DND-41 (cell line): ENCODE results near the gene PSTPIP2.

Source experiments
- ATAC-seq: fragments of 200-7000 bp; cut with Tn5 transposase; 3 replicates; pipeline ENCODE4 v1.9.1; 2021; ENCODE audit warnings: low read depth; ENCODE audit not compliant: insufficient read depth
- DNase-seq: peaks from one replicate; pipeline ENCODE4 v3.0.0-alpha.2; 2020
- H2AFZ ChIP-seq: 2 replicates; pipeline ENCODE4 v1.6.0; 2012; ENCODE audit warnings: low read depth, low read length
- H3K27ac ChIP-seq: 2 replicates; pipeline ENCODE4 v1.5.1; 2012; ENCODE audit warnings: low read length, inconsistent platforms
- H3K27me3 ChIP-seq: fragments of 200-600 bp; sonication (generic); 2 replicates; pipeline ENCODE4 v1.6.0; 2012; ENCODE audit warnings: low read length, mild to moderate bottlenecking, inconsistent platforms; ENCODE audit not compliant: insufficient read depth, poor library complexity
- H3K36me3 ChIP-seq: 2 replicates; pipeline ENCODE4 v1.5.1; 2012; ENCODE audit warnings: low read length, inconsistent platforms; ENCODE audit not compliant: insufficient read depth
- H3K4me1 ChIP-seq: 2 replicates; pipeline ENCODE4 v1.5.1; 2012; ENCODE audit warnings: mild to moderate bottlenecking, low read length; ENCODE audit not compliant: insufficient read depth
- H3K4me2 ChIP-seq: 2 replicates; pipeline ENCODE4 v1.6.0; 2012; ENCODE audit warnings: mild to moderate bottlenecking, moderate library complexity, low read length, inconsistent platforms; ENCODE audit not compliant: insufficient read depth
- H3K4me3 ChIP-seq, 2 experiments: fragments of 200-600 bp in 1 of 2; shearing (Covaris generic) in 1 of 2; 2 replicates each; pipeline ENCODE4 v1.5.1; 2012 to 2016; ENCODE audit warnings: inconsistent platforms in 2 of 2, low read length in 2 of 2, mild to moderate bottlenecking in 2 of 2, low read depth in 1 of 2, moderate library complexity in 1 of 2
- H3K79me2 ChIP-seq: 2 replicates; pipeline ENCODE4 v1.6.0; 2012; ENCODE audit warnings: low read length, inconsistent platforms; ENCODE audit not compliant: insufficient read depth
- H3K9ac ChIP-seq: 2 replicates; pipeline ENCODE4 v1.6.0; 2012; ENCODE audit warnings: low read depth, mild to moderate bottlenecking, inconsistent platforms, low read length, moderate library complexity
- H3K9me3 ChIP-seq: 2 replicates; pipeline ENCODE4 v1.5.1; 2012; ENCODE audit warnings: low read length, moderate library complexity, mild to moderate bottlenecking, inconsistent platforms; ENCODE audit not compliant: insufficient read depth, severe bottlenecking
- H4K20me1 ChIP-seq: 2 replicates; pipeline ENCODE4 v1.6.0; 2012; ENCODE audit warnings: low read length; ENCODE audit not compliant: insufficient read depth
- EZH2 ChIP-seq: IDR thresholded peaks from 3 replicates; pipeline ENCODE4 v1.6.1; 2012; ENCODE audit warnings: borderline replicate concordance, low read depth, mild to moderate bottlenecking, moderate library complexity, low read length, inconsistent platforms; ENCODE audit not compliant: severe bottlenecking
- TF ChIP-seq, protein P1 (sequence below): IDR thresholded peaks from 2 replicates; pipeline ENCODE4 v1.5.1; 2012; ENCODE audit warnings: borderline replicate concordance, low read length, moderate library complexity, mild to moderate bottlenecking; ENCODE audit not compliant: poor library complexity, severe bottlenecking; ENCODE audit errors: extremely low read depth

Gene PSTPIP2

DNA sequence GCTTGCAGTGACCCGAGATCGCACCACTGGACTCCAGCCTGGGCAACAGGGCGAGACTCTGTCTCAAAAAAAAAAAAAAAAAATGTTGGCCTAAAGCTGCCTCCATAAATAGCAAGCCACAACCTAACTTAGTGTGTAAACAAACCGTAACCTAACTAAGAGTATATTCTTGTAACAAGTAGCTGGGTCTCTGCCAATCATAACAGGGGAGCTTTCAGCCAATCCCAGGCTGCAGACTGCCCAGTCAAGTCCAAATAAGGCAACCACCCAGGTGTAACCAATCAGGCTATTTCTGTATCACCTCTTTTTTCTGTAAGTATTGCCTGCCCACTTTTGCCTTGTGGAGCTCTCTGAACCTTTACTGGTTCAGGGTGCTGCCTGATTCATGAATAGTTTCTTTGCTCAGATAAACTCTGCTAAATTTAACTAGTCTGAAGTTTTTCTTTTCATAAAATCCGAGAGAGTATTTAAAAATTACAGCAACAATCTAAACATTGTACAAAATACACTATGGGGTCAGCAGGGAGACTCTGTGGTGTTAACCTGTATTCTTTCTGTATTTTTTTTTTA, 4.5 kb downstream of the PSTPIP2 start:
- no peaks in the 10 kb centered on the region for H4K20me1 ChIP-seq
- H3K4me3 ChIP-seq, result no peak overlapping the region
- 0 out of 3 replicates have a peak, but pooled peaks have one; percentile 18 for ATAC-seq
- H3K4me1 ChIP-seq, result no peaks in the 10 kb centered on the region
- H2AFZ ChIP-seq, result no peak overlapping the region
- H3K9ac ChIP-seq, result no peak overlapping the region
- no peak for DNase-seq
- H3K79me2 ChIP-seq, result no peaks in the 10 kb centered on the region
- TF ChIP-seq, protein P1, sequence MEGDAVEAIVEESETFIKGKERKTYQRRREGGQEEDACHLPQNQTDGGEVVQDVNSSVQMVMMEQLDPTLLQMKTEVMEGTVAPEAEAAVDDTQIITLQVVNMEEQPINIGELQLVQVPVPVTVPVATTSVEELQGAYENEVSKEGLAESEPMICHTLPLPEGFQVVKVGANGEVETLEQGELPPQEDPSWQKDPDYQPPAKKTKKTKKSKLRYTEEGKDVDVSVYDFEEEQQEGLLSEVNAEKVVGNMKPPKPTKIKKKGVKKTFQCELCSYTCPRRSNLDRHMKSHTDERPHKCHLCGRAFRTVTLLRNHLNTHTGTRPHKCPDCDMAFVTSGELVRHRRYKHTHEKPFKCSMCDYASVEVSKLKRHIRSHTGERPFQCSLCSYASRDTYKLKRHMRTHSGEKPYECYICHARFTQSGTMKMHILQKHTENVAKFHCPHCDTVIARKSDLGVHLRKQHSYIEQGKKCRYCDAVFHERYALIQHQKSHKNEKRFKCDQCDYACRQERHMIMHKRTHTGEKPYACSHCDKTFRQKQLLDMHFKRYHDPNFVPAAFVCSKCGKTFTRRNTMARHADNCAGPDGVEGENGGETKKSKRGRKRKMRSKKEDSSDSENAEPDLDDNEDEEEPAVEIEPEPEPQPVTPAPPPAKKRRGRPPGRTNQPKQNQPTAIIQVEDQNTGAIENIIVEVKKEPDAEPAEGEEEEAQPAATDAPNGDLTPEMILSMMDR, result no peak
- no peak for TF ChIP-seq EZH2
- no peaks in the 10 kb centered on the region for H3K36me3 ChIP-seq
- no peak overlapping the region for H3K27ac ChIP-seq
- H3K4me2 ChIP-seq, result no peak overlapping the region
- H3K27me3 ChIP-seq, result no peaks in the 10 kb centered on the region
- H3K9me3 ChIP-seq, result no peaks in the 10 kb centered on the region

DNA sequence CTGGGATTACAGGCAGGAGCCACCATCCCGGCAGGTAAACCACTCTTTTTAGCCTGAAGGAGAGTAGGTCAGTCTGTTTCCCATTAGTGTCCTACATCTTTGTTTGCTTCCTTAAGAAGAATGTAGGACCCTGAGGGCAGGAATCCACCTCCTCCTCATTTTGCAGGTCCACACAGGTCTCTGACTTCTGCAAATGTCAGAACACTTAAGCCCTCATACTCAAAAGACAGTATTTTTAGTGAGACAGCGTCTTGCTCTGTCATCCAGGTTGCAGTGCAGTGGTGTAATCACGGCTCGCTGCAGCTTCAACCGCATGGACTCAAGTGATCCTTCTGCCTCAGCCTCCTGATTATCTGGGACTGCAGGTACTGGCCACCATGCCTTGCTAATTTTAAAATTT, 9.3 kb downstream of the PSTPIP2 start:
- no peak overlapping the region for H3K4me2 ChIP-seq

DNA sequence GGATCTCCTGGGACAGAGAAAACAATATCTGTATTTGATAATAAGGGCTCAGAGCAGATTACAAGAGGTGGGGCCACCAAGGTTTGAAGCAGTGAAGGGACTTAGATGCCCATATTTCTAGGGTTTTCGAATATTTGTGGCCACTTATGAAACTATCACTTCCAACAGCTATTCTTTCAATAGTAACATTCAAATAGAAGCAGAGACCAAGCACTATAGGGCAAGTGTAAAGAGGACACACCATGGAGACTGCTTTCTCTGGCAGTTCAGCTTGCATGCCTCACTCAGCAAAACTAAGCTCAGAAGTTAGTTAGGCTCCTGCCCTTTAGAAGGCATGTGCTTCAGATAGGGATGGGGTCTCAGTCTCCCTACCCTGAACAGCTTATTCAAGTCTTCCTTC, 10.3 kb downstream of the PSTPIP2 start:
- H3K9ac ChIP-seq, result no peak overlapping the region
- no peak for DNase-seq
- no peaks in the 10 kb centered on the region for H3K36me3 ChIP-seq
- no peak overlapping the region for H3K4me3 ChIP-seq
- no peaks in the 10 kb centered on the region for H3K9me3 ChIP-seq
- H3K27me3 ChIP-seq, result no peaks in the 10 kb centered on the region
- H3K4me1 ChIP-seq, result peaks cover 3% of the 10 kb centered on the region; the same call in 1 of the 2 replicates
- no peak overlapping the region for H2AFZ ChIP-seq
- ATAC-seq, result no peak
- no peaks in the 10 kb centered on the region for H3K79me2 ChIP-seq
- no peak overlapping the region for H3K4me2 ChIP-seq
- H4K20me1 ChIP-seq, result no peaks in the 10 kb centered on the region
- no peak for TF ChIP-seq EZH2
- TF ChIP-seq, protein P1, result no peak
- no peak overlapping the region for H3K27ac ChIP-seq

More for the DNA sequence above, 9.3 kb downstream of the PSTPIP2 start:
- Histone ChIP-seq H3K9me3 (no peaks in the 10 kb centered on the region), H3K27me3 (no peaks in the 10 kb centered on the region), H3K27ac (no peak overlapping the region), H3K36me3 (no peaks in the 10 kb centered on the region), H3K4me1 (no peaks in the 10 kb centered on the region), H3K79me2 (no peaks in the 10 kb centered on the region), H2AFZ (no peak overlapping the region), H3K4me3 (no peak overlapping the region), H3K9ac (no peak overlapping the region), H4K20me1 (no peaks in the 10 kb centered on the region)
- DNase-seq, result no peak
- ATAC-seq, result no peak
- TF ChIP-seq, protein P1, result no peak
- TF ChIP-seq EZH2, result no peak

DNA sequence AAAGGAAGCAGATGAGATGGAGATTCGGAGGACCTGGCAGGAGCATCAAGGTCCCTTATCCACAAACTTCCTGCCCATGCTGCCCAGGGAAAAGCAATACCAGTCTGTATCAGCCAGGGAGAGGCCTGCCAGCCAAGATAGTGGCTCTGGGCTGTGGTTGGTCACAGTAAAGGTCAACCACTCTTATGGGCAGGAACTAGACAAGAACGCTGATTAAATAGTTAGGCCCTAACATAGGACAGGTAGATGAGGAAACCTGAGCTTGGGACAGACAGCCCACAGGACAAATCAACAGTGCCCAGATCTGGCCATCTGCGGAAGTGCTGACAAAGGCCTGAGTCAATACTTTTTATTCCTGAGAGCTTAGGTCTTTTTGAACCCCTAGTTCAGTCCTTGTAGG, 10.7 kb downstream of the PSTPIP2 start:
- ATAC-seq, result no peak
- TF ChIP-seq, protein P1, result no peak
- TF ChIP-seq EZH2, result no peak
- peaks cover 7% of the 10 kb centered on the region for H3K4me1 ChIP-seq
- H3K27ac ChIP-seq, result no peak overlapping the region
- H3K36me3 ChIP-seq, result no peaks in the 10 kb centered on the region
- no peak for DNase-seq
- no peak overlapping the region for H3K9ac ChIP-seq
- no peak overlapping the region for H3K4me3 ChIP-seq
- no peaks in the 10 kb centered on the region for H3K27me3 ChIP-seq
- H3K9me3 ChIP-seq, result no peaks in the 10 kb centered on the region
- H3K79me2 ChIP-seq, result no peaks in the 10 kb centered on the region
- no peak overlapping the region for H3K4me2 ChIP-seq
- H2AFZ ChIP-seq, result no peak overlapping the region
- H4K20me1 ChIP-seq, result no peaks in the 10 kb centered on the region
